Gastrocnemius medialis (tissue), 4 donors: ENCODE data around the gene PPP4R3A.

ENCODE experiments used
- CTCF ChIP-seq, 5 experiments: fragments of 450-650 bp in 3 of 5; fragments of 200-600 bp in 2 of 5; sonication (generic) in 2 of 5; IDR thresholded peaks in 4 of 5; conservative IDR thresholded peaks in 1 of 5; 1 replicate in 4 of 5; 2 replicates in 1 of 5; pipeline ENCODE4 v1.5.1; 2016 to 2019; ENCODE audit warnings: antibody characterized with exemption in 5 of 5, mild to moderate bottlenecking in 3 of 5, moderate library complexity in 3 of 5
- POLR2A ChIP-seq, 2 donors: fragments of 450-650 bp; IDR thresholded peaks; one replicate each; pipeline ENCODE4 v1.6.1; 2017; ENCODE audit warnings: antibody characterized with exemption in 2 of 2, mild to moderate bottlenecking in 2 of 2, moderate library complexity in 2 of 2

- TF ChIP-seq CTCF (IDR thresholded peaks at IDR 0.05 in 4 of 5, conservative IDR thresholded peaks at IDR 0.05 in 1 of 5) (no peak), POLR2A (IDR thresholded peaks at IDR 0.05) (no peak)
Observed at GRCh38 chr14:91509083-91509877, 830 bp downstream of the PPP4R3A start.
